Glomerular endothelial cell (primary cell): ENCODE measurements around the gene EIF4G1. TPM values are rescaled to one million over a fixed set of nuclear protein-coding genes. Genes with fewer than 3 reads are reported as not detected.

Source experiments
- DNase-seq: peaks from one replicate; pipeline ENCODE4 v3.0.0-alpha.2; 2011; ENCODE audit warnings: low read depth, low spot score; ENCODE audit errors: extremely low read depth
- total RNA-seq: library from RNA; depleted of rRNA; stranded (reverse); fragments of >200 nt; gene quantifications from 2 replicates; pipeline ENCODE4 v1.2.3, GENCODE V29; 2015

The EIF4G1 gene
- total RNA-seq, 1 donor from 2014 or later: 473 TPM

GRCh38 chr3:184300378-184300720, 14.1 kb upstream of the EIF4G1 start:
- no peak for DNase-seq

GRCh38 chr3:184305577-184305976, 8.8 kb upstream of the EIF4G1 start:
- DNase-seq: no peak

GRCh38 chr3:184306341-184306972, 7.9 kb upstream of the EIF4G1 start:
- DNase-seq: no peak

GRCh38 chr3:184307915-184308314, 6.5 kb upstream of the EIF4G1 start:
- DNase-seq: no peak

DNA sequence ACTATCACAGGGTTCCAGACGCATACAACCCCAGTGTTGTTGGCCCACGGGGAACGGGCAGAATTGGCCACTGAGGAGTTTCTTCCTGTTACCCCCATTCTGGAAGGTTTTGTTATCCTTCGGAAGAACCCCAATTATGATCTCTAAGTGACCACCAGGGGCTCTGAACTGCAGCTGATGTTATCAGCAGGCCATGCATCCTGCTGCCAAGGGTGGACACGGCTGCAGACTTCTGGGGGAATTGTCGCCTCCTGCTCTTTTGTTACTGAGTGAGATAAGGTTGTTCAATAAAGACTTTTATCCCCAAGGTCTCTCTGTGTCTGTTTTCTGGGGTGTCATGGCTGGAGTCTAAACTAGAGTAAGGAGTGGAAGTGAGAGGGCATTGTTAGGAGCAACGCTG, 5.7 kb upstream of the EIF4G1 start:
- DNase-seq: no peak

DNA sequence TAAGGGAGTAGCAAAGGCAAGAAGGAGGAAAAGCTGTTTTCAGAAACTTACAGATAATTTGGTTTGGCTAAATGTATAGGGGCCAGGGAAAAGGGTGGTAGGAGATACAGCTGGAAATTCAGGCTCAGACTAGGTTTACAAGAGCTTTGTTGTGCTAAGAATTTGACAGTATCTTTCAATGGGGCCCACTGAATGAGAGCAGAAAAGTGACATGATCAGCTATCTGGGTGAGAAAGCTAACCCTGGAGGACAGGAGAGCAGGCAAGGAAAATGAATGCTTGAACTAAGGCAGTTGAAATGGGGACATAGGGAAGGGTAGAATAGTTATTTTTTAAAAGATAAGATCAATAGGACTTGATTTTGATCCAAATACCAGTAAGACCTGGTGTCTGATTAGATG, 2.8 kb upstream of the EIF4G1 start:
- DNase-seq: no peak

- no peak for DNase-seq
Observed at GRCh38 chr3:184314700-184315542, 515 bp downstream of the EIF4G1 start.

DNA sequence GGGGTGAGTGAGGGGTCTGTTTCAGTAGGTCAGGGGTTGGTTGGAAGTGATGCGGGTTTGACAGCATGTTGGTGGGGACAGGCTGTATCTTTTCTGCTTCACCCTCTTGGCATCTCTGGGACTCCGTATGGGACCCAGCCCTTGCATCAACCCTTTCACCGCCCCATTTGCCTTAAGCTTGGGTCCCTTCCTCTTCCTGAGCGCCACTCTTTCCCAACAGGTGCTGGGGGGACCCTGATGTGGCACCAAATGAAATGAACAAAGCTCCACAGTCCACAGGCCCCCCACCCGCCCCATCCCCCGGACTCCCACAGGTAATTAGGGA, 1.1 kb downstream of the EIF4G1 start:
- DNase-seq: no peak

DNA sequence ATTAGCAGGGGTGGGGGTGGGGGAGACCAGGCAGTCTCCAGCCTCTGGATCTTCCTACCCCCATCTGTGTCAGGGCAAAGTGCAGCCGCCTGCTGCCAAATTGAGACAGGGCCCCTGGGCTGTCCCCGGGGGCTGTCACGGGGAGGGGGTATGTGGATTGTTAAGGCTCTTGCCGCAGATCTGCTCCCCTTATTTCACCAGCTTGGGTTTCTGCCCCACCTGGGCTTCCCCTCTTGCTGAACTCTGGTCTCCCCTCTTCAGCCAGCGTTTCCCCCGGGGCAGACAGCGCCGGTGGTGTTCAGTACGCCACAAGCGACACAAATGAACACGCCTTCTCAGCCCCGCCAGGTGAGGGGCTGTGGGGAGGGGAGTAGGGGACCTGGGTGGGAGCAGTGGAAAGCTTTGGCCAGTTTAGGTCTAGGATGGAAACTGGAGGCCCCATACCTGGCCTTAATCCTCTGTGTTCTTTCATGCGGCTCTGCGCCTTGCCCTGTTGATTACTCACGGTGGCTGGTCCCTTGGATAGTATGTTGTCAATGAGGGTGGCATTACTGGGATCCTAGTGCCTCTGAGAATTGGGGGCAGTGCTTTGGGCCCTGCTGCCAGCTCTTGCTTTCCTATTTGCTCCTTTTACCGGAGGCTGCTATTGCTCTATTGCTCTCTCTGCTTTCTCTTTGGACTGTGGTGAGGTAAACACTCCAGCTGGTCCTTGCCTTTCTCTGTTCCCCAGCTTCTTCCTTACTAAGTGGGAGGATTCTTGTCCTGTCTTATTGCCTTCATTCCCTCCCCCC, 1.7 kb downstream of the EIF4G1 start:
- no peak for DNase-seq

DNA sequence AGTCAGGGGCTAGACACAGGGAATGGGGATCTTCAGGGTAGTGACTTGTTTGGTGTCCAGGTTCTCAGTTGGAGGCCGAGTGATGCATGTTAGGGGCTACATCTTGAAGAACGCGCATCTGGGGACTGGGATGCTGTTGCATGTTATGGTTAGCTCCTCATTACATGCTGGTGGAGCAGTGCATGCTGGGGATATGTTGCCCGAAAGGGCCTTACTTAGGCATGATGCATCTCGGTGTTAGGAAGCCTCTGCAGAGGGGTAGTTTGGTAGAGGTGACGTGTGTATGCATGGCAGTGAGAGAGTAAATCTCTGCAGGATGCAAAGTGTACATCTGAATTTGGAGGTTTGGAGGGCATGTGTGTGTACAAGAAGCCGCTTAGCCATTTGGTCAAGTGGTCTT, 2.4 kb downstream of the EIF4G1 start:
- DNase-seq: no peak

DNA sequence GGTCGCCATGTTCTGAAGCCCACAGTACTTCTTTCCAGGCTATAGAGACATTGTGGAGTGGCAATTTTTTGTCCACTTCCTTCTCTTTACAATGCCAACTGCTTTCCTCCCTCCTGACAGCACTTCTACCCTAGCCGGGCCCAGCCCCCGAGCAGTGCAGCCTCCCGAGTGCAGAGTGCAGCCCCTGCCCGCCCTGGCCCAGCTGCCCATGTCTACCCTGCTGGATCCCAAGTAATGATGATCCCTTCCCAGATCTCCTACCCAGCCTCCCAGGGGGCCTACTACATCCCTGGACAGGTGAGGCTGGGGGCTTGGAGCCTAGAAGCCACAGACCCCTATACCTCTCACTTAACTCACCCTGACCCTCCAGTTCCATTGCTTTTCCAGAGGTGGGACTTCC, 2.8 kb downstream of the EIF4G1 start:
- no peak for DNase-seq

- DNase-seq: no peak
Observed at GRCh38 chr3:184320104-184320445, 5.7 kb downstream of the EIF4G1 start.

DNA sequence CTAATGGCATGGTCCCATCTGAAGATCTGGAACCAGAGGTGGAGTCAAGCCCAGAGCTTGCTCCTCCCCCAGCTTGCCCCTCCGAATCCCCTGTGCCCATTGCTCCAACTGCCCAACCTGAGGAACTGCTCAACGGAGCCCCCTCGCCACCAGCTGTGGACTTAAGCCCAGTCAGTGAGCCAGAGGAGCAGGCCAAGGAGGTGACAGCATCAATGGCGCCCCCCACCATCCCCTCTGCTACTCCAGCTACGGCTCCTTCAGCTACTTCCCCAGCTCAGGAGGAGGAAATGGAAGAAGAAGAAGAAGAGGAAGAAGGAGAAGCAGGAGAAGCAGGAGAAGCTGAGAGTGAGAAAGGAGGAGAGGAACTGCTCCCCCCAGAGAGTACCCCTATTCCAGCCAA, 7.3 kb downstream of the EIF4G1 start:
- DNase-seq: no peak

GRCh38 chr3:184322731-184323487, 8.5 kb downstream of the EIF4G1 start:
- DNase-seq: no peak

- no peak for DNase-seq
Observed at GRCh38 chr3:184323696-184324095, 9.3 kb downstream of the EIF4G1 start.

DNA sequence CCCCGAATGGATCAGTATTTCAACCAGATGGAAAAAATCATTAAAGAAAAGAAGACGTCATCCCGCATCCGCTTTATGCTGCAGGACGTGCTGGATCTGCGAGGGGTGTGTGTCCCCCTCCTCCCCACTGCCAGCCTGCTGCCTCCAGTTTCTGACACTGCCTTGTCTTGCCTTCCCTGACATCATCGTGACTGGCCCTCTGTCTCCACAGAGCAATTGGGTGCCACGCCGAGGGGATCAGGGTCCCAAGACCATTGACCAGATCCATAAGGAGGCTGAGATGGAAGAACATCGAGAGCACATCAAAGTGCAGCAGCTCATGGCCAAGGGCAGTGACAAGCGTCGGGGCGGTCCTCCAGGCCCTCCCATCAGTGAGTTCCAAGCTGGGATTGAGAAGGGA, 10.9 kb downstream of the EIF4G1 start:
- no peak for DNase-seq

- DNase-seq: no peak
Observed at GRCh38 chr3:184325715-184326369, 11.4 kb downstream of the EIF4G1 start.

DNA sequence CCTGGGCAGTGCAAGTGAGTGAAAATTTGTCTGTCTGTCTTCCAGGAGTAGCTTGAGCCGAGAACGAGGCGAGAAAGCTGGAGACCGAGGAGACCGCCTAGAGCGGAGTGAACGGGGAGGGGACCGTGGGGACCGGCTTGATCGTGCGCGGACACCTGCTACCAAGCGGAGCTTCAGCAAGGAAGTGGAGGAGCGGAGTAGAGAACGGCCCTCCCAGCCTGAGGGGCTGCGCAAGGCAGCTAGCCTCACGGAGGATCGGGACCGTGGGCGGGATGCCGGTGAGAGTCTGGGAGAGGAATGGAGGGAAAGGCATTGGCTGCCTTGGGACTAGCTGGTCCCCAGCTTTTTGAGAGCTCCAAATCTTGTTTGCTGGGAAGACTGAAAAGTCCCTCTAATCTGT, 12.8 kb downstream of the EIF4G1 start:
- DNase-seq: no peak

- no peak for DNase-seq
Observed at GRCh38 chr3:184328516-184328915, 14.1 kb downstream of the EIF4G1 start.

- DNase-seq: peak; percentile 91
Observed at GRCh38 chr3:184332370-184333090, 18.1 kb downstream of the EIF4G1 start.
